ENCODE data around the gene TPSAB1.

DNA sequence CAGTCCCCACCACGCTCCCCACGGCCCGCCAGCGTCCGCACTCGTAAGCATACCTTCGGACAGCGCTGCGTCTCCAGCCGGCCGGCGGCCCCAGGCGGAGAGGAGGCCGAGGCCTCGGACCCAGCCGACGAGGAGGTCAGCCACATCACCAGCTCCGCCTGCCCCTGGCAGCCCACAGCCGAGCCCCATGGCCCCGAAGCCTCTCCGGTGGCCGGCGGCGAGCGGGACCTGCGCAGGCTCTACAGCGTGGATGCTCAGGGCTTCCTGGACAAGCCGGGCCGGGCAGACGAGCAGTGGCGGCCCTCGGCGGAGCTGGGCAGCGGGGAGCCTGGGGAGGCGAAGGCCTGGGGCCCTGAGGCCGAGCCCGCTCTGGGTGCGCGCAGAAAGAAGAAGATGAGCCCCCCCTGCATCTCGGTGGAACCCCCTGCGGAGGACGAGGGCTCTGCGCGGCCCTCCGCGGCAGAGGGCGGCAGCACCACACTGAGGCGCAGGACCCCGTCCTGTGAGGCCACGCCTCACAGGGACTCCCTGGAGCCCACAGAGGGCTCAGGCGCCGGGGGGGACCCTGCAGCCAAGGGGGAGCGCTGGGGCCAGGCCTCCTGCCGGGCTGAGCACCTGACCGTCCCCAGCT lies 20.3 kb upstream of the TPSAB1 start:
- TF ChIP-seq, protein P1, sequence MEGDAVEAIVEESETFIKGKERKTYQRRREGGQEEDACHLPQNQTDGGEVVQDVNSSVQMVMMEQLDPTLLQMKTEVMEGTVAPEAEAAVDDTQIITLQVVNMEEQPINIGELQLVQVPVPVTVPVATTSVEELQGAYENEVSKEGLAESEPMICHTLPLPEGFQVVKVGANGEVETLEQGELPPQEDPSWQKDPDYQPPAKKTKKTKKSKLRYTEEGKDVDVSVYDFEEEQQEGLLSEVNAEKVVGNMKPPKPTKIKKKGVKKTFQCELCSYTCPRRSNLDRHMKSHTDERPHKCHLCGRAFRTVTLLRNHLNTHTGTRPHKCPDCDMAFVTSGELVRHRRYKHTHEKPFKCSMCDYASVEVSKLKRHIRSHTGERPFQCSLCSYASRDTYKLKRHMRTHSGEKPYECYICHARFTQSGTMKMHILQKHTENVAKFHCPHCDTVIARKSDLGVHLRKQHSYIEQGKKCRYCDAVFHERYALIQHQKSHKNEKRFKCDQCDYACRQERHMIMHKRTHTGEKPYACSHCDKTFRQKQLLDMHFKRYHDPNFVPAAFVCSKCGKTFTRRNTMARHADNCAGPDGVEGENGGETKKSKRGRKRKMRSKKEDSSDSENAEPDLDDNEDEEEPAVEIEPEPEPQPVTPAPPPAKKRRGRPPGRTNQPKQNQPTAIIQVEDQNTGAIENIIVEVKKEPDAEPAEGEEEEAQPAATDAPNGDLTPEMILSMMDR (conservative IDR thresholded peaks at IDR 0.05; ENCODE audit: low read depth, low read length): no peak
- TF ChIP-seq EZH2 (IDR thresholded peaks at IDR 0.05; ENCODE audit: borderline replicate concordance, low read depth, low read length, poor library complexity, severe bottlenecking): no peak

Measured in A673 (cell line).